Ishikawa (cell line): ENCODE data around the gene SGK1.

Experiments used
- CEBPB ChIP-seq: IDR thresholded peaks from 2 replicates; pipeline ENCODE4 v1.6.1; 2012
- FOXM1 ChIP-seq: IDR thresholded peaks from 2 replicates; pipeline ENCODE4 v1.6.1; 2012; ENCODE audit warnings: low read depth, borderline replicate concordance
- NFIC ChIP-seq: IDR thresholded peaks from 2 replicates; pipeline ENCODE4 v1.6.1; 2012
- RAD21 ChIP-seq: IDR thresholded peaks from 2 replicates; pipeline ENCODE4 v1.6.1; 2012; ENCODE audit warnings: low read depth
- TAF1 ChIP-seq: IDR thresholded peaks from 2 replicates; pipeline ENCODE4 v1.6.1; 2012; ENCODE audit warnings: low read depth, mild to moderate bottlenecking
- TCF12 ChIP-seq: IDR thresholded peaks from 2 replicates; pipeline ENCODE4 v1.6.1; 2012; ENCODE audit warnings: low read depth
- YY1 ChIP-seq: IDR thresholded peaks from 2 replicates; pipeline ENCODE4 v1.6.1; 2012; ENCODE audit warnings: low read depth
- TF ChIP-seq, protein P1 (sequence below): IDR thresholded peaks from 2 replicates; pipeline ENCODE4 v1.6.1; 2012; ENCODE audit warnings: low read depth, mild to moderate bottlenecking
- TF ChIP-seq, protein P2 (sequence below): IDR thresholded peaks from 2 replicates; pipeline ENCODE4 v1.6.1; 2012

DNA sequence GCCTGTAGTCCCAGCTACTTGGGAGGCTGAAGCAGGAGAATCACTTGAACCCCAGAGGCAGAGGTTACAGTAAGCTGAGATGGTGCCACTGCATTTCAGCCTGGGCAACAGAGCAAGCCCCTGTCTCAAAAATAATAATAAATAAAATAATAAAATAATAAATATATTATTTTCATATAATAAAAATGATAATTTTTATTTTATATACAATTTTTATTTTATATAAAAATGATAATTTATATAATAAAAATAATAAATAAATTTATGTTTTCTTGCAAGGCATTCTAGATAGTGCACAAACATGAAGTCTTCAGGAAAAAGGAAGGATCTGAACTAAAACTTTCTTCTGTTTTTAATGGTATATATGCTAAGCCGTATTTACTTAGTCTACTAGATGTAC, 12.6 kb upstream of the SGK1 start:
- TF ChIP-seq TCF12: no peak
- TF ChIP-seq FOXM1: no peak
- no peak for TF ChIP-seq YY1
- TF ChIP-seq NFIC: no peak
- TF ChIP-seq, protein P1, sequence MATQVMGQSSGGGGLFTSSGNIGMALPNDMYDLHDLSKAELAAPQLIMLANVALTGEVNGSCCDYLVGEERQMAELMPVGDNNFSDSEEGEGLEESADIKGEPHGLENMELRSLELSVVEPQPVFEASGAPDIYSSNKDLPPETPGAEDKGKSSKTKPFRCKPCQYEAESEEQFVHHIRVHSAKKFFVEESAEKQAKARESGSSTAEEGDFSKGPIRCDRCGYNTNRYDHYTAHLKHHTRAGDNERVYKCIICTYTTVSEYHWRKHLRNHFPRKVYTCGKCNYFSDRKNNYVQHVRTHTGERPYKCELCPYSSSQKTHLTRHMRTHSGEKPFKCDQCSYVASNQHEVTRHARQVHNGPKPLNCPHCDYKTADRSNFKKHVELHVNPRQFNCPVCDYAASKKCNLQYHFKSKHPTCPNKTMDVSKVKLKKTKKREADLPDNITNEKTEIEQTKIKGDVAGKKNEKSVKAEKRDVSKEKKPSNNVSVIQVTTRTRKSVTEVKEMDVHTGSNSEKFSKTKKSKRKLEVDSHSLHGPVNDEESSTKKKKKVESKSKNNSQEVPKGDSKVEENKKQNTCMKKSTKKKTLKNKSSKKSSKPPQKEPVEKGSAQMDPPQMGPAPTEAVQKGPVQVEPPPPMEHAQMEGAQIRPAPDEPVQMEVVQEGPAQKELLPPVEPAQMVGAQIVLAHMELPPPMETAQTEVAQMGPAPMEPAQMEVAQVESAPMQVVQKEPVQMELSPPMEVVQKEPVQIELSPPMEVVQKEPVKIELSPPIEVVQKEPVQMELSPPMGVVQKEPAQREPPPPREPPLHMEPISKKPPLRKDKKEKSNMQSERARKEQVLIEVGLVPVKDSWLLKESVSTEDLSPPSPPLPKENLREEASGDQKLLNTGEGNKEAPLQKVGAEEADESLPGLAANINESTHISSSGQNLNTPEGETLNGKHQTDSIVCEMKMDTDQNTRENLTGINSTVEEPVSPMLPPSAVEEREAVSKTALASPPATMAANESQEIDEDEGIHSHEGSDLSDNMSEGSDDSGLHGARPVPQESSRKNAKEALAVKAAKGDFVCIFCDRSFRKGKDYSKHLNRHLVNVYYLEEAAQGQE: no peak
- TF ChIP-seq, protein P2, sequence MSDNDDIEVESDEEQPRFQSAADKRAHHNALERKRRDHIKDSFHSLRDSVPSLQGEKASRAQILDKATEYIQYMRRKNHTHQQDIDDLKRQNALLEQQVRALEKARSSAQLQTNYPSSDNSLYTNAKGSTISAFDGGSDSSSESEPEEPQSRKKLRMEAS: no peak
- TF ChIP-seq TAF1: no peak
- TF ChIP-seq RAD21: no peak
- TF ChIP-seq CEBPB: no peak
